WTC11 (cell line): ENCODE data around the gene RPS6KA4. TPM values are rescaled to one million over a fixed set of nuclear protein-coding genes. Genes with fewer than 3 reads are reported as not detected.

ENCODE experiments used
- ATAC-seq: fragments of 200-7000 bp; cut with Tn5 transposase; 2 replicates; pipeline ENCODE4 v1.10.0; 2021; ENCODE audit warnings: mild to moderate bottlenecking, moderate library complexity
- CTCF ChIA-PET: fragments of 300-600 bp; sonication (Branson Sonifier 250); formaldehyde crosslinking; loops from one replicate; lab custom pipeline; 2021; ENCODE audit warnings: antibody characterized with exemption; lab: Charles Lee
- POLR2A ChIA-PET: fragments of 350-600 bp; sonication (Branson Sonifier 250); formaldehyde crosslinking; loops from one replicate; lab custom pipeline; 2021; ENCODE audit warnings: antibody characterized with exemption; lab: Charles Lee
- DNase-seq: peaks from one replicate; pipeline ENCODE4 v3.0.0; 2021; ENCODE audit warnings: low spot score
- H3K27ac Mint-ChIP-seq: 2 replicates; pipeline ENCODE4 v1.8.0; 2021; ENCODE audit warnings: mixed read lengths
- H3K27me3 Mint-ChIP-seq: 2 replicates; pipeline ENCODE4 v1.8.0; 2021; ENCODE audit warnings: low read depth, mild to moderate bottlenecking, moderate library complexity, mixed read lengths
- H3K36me3 Mint-ChIP-seq: 2 replicates; pipeline ENCODE4 v1.8.0; 2021; ENCODE audit warnings: mixed read lengths
- H3K4me1 Mint-ChIP-seq: 2 replicates; pipeline ENCODE4 v1.8.0; 2022; ENCODE audit warnings: mixed read lengths
- H3K4me3 Mint-ChIP-seq: 2 replicates; pipeline ENCODE4 v1.8.0; 2021; ENCODE audit warnings: mild to moderate bottlenecking, moderate library complexity, mixed read lengths
- H3K9me3 Mint-ChIP-seq: 2 replicates; pipeline ENCODE4 v1.8.0; 2021; ENCODE audit warnings: mixed read lengths
- CDX4 ChIP-seq: fragments of 250-450 bp; sonication (Bioruptor Pico); IDR thresholded peaks from 2 replicates; pipeline ENCODE4 v1.9.0; 2021; ENCODE audit warnings: moderate library complexity, mild to moderate bottlenecking, inconsistent platforms, borderline replicate concordance
- CREB1 ChIP-seq: sonication (generic); formaldehyde crosslinking; IDR thresholded peaks from 2 replicates; pipeline ENCODE4 v1.8.0; 2023; ENCODE audit warnings: mild to moderate bottlenecking, missing genetic modification reagents
- E2F4 ChIP-seq: sonication (generic); formaldehyde crosslinking; IDR thresholded peaks from 2 replicates; pipeline ENCODE4 v1.8.1; 2022; ENCODE audit warnings: low read depth, mild to moderate bottlenecking, moderate library complexity, missing genetic modification reagents, borderline replicate concordance
- ESRRA ChIP-seq: sonication (generic); formaldehyde crosslinking; IDR thresholded peaks from 2 replicates; pipeline ENCODE4 v1.8.1; 2022; ENCODE audit warnings: mild to moderate bottlenecking, missing genetic modification reagents, borderline replicate concordance
- FOXJ3 ChIP-seq: sonication (generic); formaldehyde crosslinking; IDR thresholded peaks from 2 replicates; pipeline ENCODE4 v1.9.0; 2021; ENCODE audit warnings: missing genetic modification reagents, mild to moderate bottlenecking, borderline replicate concordance
- GTF2I ChIP-seq: fragments of 250-450 bp; sonication (Bioruptor Pico); conservative IDR thresholded peaks from 2 replicates; pipeline ENCODE4 v1.4.0; 2021; ENCODE audit warnings: mild to moderate bottlenecking
- IRF1 ChIP-seq: sonication (generic); formaldehyde crosslinking; IDR thresholded peaks from 2 replicates; pipeline ENCODE4 v1.8.0; 2023; ENCODE audit warnings: missing genetic modification reagents
- MYBL2 ChIP-seq: sonication (generic); formaldehyde crosslinking; IDR thresholded peaks from 2 replicates; pipeline ENCODE4 v1.8.1; 2023; ENCODE audit warnings: mild to moderate bottlenecking, moderate library complexity, missing genetic modification reagents
- NR1H2 ChIP-seq: sonication (generic); formaldehyde crosslinking; IDR thresholded peaks from 2 replicates; pipeline ENCODE4 v1.9.0; 2021; ENCODE audit warnings: mild to moderate bottlenecking, moderate library complexity, missing genetic modification reagents
- OVOL2 ChIP-seq: fragments of 250-450 bp; sonication (Bioruptor Pico); IDR thresholded peaks from 2 replicates; pipeline ENCODE4 v1.9.0; 2021; ENCODE audit warnings: mild to moderate bottlenecking, borderline replicate concordance
- ZBTB43 ChIP-seq: sonication (generic); formaldehyde crosslinking; IDR thresholded peaks from 2 replicates; pipeline ENCODE4 v1.8.1; 2023; ENCODE audit warnings: mild to moderate bottlenecking, missing genetic modification reagents
- ZNF281 ChIP-seq: sonication (generic); formaldehyde crosslinking; IDR thresholded peaks from 2 replicates; pipeline ENCODE4 v1.8.0; 2023; ENCODE audit warnings: mild to moderate bottlenecking, missing genetic modification reagents
- ZNF396 ChIP-seq: fragments of 250-450 bp; sonication (Bioruptor Pico); IDR thresholded peaks from 2 replicates; pipeline ENCODE4 v1.8.0; 2021; ENCODE audit warnings: mild to moderate bottlenecking, moderate library complexity, borderline replicate concordance
- ZNF416 ChIP-seq: fragments of 250-450 bp; sonication (Bioruptor Pico); IDR thresholded peaks from 2 replicates; pipeline ENCODE4 v1.9.0; 2021; ENCODE audit warnings: mild to moderate bottlenecking, inconsistent platforms
- ZNF423 ChIP-seq: fragments of 250-450 bp; sonication (Bioruptor Pico); IDR thresholded peaks from 2 replicates; pipeline ENCODE4 v2.1.2; 2022; ENCODE audit warnings: mild to moderate bottlenecking, moderate library complexity
- ZNF512 ChIP-seq: sonication (generic); formaldehyde crosslinking; IDR thresholded peaks from 2 replicates; pipeline ENCODE4 v1.8.1; 2022; ENCODE audit warnings: missing genetic modification reagents, borderline replicate concordance
- total RNA-seq: library from RNA; stranded (reverse); gene quantifications from 3 replicates; pipeline ENCODE4 v1.2.3, GENCODE V29; 2021
- TF ChIP-seq, protein P1 (sequence below): sonication (generic); formaldehyde crosslinking; IDR thresholded peaks from 2 replicates; pipeline ENCODE4 v1.8.1; 2023; ENCODE audit warnings: mild to moderate bottlenecking, missing genetic modification reagents, borderline replicate concordance
- TF ChIP-seq, protein P2 (sequence below): sonication (generic); formaldehyde crosslinking; IDR thresholded peaks from 2 replicates; pipeline ENCODE4 v1.8.1; 2023; ENCODE audit warnings: mild to moderate bottlenecking, missing genetic modification reagents, moderate library complexity
- TF ChIP-seq, protein P3 (sequence below): fragments of 250-450 bp; sonication (Bioruptor Pico); IDR thresholded peaks from 2 replicates; pipeline ENCODE4 v1.9.0; 2021; ENCODE audit warnings: mild to moderate bottlenecking

Gene RPS6KA4
- total RNA-seq, 1 experiment from 2014 or later, result 16.8 TPM

- TF ChIP-seq, protein P1, sequence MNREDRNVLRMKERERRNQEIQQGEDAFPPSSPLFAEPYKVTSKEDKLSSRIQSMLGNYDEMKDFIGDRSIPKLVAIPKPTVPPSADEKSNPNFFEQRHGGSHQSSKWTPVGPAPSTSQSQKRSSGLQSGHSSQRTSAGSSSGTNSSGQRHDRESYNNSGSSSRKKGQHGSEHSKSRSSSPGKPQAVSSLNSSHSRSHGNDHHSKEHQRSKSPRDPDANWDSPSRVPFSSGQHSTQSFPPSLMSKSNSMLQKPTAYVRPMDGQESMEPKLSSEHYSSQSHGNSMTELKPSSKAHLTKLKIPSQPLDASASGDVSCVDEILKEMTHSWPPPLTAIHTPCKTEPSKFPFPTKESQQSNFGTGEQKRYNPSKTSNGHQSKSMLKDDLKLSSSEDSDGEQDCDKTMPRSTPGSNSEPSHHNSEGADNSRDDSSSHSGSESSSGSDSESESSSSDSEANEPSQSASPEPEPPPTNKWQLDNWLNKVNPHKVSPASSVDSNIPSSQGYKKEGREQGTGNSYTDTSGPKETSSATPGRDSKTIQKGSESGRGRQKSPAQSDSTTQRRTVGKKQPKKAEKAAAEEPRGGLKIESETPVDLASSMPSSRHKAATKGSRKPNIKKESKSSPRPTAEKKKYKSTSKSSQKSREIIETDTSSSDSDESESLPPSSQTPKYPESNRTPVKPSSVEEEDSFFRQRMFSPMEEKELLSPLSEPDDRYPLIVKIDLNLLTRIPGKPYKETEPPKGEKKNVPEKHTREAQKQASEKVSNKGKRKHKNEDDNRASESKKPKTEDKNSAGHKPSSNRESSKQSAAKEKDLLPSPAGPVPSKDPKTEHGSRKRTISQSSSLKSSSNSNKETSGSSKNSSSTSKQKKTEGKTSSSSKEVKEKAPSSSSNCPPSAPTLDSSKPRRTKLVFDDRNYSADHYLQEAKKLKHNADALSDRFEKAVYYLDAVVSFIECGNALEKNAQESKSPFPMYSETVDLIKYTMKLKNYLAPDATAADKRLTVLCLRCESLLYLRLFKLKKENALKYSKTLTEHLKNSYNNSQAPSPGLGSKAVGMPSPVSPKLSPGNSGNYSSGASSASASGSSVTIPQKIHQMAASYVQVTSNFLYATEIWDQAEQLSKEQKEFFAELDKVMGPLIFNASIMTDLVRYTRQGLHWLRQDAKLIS, result no peak
These were observed 60.4 kb downstream of the RPS6KA4 start (continued) for GRCh38 chr11:64419257-64419790.

DNA sequence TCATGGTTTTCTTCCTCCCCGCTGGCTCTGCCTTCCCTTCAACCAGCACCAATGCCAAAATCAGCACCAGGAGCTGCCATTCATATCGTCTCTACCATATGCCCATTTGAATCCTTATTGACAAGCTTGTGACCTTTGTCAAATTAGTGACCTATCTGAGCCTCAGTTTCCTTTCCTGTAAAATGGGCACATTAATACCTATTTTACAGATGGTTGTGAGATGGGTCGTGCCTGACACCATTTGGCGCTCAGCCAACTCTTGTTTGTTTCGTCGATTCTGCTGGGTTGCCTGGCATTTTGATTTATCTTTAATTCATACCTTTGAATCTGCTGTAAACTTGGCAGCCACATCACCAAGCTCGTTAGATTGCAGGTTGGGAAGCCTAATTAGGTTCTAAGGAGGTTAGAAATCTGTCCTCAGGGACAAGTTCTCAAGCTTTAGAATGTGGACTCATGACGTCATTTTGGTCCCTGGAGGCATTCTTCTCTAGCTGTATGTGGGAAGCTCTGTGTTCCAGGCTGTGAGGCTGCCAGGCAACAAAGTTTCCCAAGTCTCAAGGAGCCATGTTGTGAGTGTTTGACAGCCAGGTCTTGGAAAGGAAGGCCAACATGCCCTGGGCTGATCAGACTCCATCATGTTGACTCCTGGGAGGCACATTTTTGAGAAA, 61.0 kb downstream of the RPS6KA4 start:
- TF ChIP-seq CDX4 (CRISPR knock-in tag), result no peak
- TF ChIP-seq IRF1, result no peak
- no peak for TF ChIP-seq ZNF416 (CRISPR knock-in tag)
- no peak for TF ChIP-seq E2F4
- no peak for TF ChIP-seq ZBTB43 (CRISPR knock-in tag)
- TF ChIP-seq ZNF512 (CRISPR knock-in tag), result no peak
- TF ChIP-seq MYBL2 (CRISPR knock-in tag), result no peak
- no peak for TF ChIP-seq ZNF423 (CRISPR knock-in tag)
- TF ChIP-seq GTF2I, result no peak
- no peak for TF ChIP-seq NR1H2 (CRISPR knock-in tag)
- TF ChIP-seq ZNF281 (CRISPR knock-in tag), result no peak
- TF ChIP-seq ZNF396 (CRISPR knock-in tag), result no peak
- TF ChIP-seq FOXJ3, result no peak
- no peak for TF ChIP-seq OVOL2
- TF ChIP-seq, protein P2, sequence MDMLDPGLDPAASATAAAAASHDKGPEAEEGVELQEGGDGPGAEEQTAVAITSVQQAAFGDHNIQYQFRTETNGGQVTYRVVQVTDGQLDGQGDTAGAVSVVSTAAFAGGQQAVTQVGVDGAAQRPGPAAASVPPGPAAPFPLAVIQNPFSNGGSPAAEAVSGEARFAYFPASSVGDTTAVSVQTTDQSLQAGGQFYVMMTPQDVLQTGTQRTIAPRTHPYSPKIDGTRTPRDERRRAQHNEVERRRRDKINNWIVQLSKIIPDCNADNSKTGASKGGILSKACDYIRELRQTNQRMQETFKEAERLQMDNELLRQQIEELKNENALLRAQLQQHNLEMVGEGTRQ (CRISPR knock-in tag), result no peak
- TF ChIP-seq, protein P3, sequence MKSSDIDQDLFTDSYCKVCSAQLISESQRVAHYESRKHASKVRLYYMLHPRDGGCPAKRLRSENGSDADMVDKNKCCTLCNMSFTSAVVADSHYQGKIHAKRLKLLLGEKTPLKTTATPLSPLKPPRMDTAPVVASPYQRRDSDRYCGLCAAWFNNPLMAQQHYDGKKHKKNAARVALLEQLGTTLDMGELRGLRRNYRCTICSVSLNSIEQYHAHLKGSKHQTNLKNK, result no peak
- TF ChIP-seq ESRRA (CRISPR knock-in tag), result no peak
- no peak for TF ChIP-seq CREB1
- Mint-ChIP-seq H3K4me3 (no peak overlapping the region), H3K27ac (no peak overlapping the region), H3K36me3 (no peaks in the 10 kb centered on the region), H3K4me1 (peaks cover 6% of the 10 kb centered on the region), H3K9me3 (peaks cover 29% of the 10 kb centered on the region), H3K27me3 (peaks cover 52% of the 10 kb centered on the region)
- CTCF ChIA-PET, result interaction anchor here (1.4 to 2.2 kb wide), 3 partner anchors 29 to 269 kb away, joined by 3 to 11 read pairs (median 6); no protein-coding TSS in a partner anchor
- ATAC-seq (no peak), DNase-seq (no peak)
- POLR2A ChIA-PET, result interaction anchor here (0.7 kb wide), 1 partner anchor 72 kb away, joined by 3 read pairs; no protein-coding TSS in a partner anchor
